ENCODE measurements around the gene REEP3.

DNA sequence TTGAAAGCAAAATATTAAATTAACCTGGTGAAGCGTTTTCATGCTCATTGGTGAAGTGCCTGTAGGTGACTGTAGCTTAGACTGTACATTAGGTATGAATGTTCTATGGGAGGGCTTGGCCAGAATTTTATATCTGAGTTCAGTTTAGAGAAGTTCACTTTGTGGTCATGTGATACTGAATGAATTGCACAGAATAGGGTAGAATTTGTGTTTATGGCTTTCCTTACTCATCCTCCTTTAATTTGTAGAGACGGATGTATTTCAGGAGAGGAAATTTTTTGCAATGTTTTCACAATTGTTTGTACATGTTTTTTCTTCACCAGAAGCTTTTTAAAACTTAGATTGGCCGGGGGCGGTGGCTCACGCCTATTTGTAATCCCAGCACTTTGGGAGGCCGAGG, 32.3 kb downstream of the REEP3 start:
- TF ChIP-seq EZH2 (IDR thresholded peaks at IDR 0.05; ENCODE audit: borderline replicate concordance, low read depth, low read length, severe bottlenecking) (no peak), CTCF (IDR thresholded peaks at IDR 0.05; ENCODE audit: borderline replicate concordance, extremely low read depth, low read length, poor library complexity, severe bottlenecking) (no peak)

All from DND-41 (cell line).